Erythroblast (primary cell): ENCODE data around the gene DNASE1L2.

Source experiments
- GATA1 ChIP-seq: IDR thresholded peaks from 2 replicates; pipeline ENCODE4 v1.6.1; 2011; ENCODE audit warnings: low read depth, mild to moderate bottlenecking, control low read depth, low read length, moderate library complexity
- POLR2A ChIP-seq: IDR thresholded peaks from 2 replicates; pipeline ENCODE4 v1.6.1; 2011; ENCODE audit warnings: mild to moderate bottlenecking, low read length

- TF ChIP-seq POLR2A (no peak), GATA1 (no peak)
Measured at GRCh38 chr16:2196981-2197511, 39.2 kb upstream of the DNASE1L2 start.
